Neural cell (in vitro differentiated cells): ENCODE measurements around the gene CEP20. TPM values are rescaled to one million over a fixed set of nuclear protein-coding genes. Genes with fewer than 3 reads are reported as not detected.
"Not testable (repeated sequence)": the region's sequence is repeated elsewhere in the genome, so short reads cannot be mapped to it uniquely, and the experiment has no call there.

Source experiments
- H2AFZ ChIP-seq: fragments of 200-600, 300-800 bp; sonication (generic), shearing (Covaris generic); 2 replicates; pipeline ENCODE4 v1.6.0; 2014; ENCODE audit warnings: low read depth, mild to moderate bottlenecking, antibody characterized with exemption, low read length, moderate library complexity
- H3F3A ChIP-seq: fragments of 200-600 bp; shearing (Covaris generic); 2 replicates; pipeline ENCODE4 v1.6.1; 2016; ENCODE audit warnings: mild to moderate bottlenecking, moderate library complexity, mixed read lengths, antibody characterized with exemption, low read length; ENCODE audit not compliant: insufficient read depth, poor library complexity, severe bottlenecking
- H3K27ac ChIP-seq: fragments of 200-600, 300-800 bp; sonication (generic), shearing (Covaris generic); 2 replicates; pipeline ENCODE4 v1.5.1; 2014; ENCODE audit warnings: mild to moderate bottlenecking, low read length, moderate library complexity
- H3K27me3 ChIP-seq: fragments of 300-800, 200-600 bp; sonication (generic), shearing (Covaris generic); 2 replicates; pipeline ENCODE4 v1.6.0; 2014; ENCODE audit warnings: mild to moderate bottlenecking, low read depth, low read length, moderate library complexity; ENCODE audit not compliant: insufficient read depth
- H3K36me3 ChIP-seq: fragments of 300-800, 200-600 bp; sonication (generic), shearing (Covaris generic); 2 replicates; pipeline ENCODE4 v1.5.1; 2014; ENCODE audit warnings: mild to moderate bottlenecking, antibody characterized with exemption, low read length, moderate library complexity; ENCODE audit not compliant: insufficient read depth
- H3K4me2 ChIP-seq: fragments of 300-800, 200-600 bp; sonication (generic), shearing (Covaris generic); 2 replicates; pipeline ENCODE4 v1.6.0; 2014; ENCODE audit warnings: mild to moderate bottlenecking, low read length
- H3K4me3 ChIP-seq: fragments of 300-800, 200-600 bp; sonication (generic), shearing (Covaris generic); 2 replicates; pipeline ENCODE4 v1.5.1; 2014; ENCODE audit warnings: mild to moderate bottlenecking, low read length, moderate library complexity
- H3K79me2 ChIP-seq: fragments of 200-600 bp; shearing (Covaris generic); replicated peaks from 2 replicates; pipeline ENCODE4 v1.6.0; 2014; ENCODE audit warnings: mild to moderate bottlenecking, low read length, moderate library complexity; ENCODE audit not compliant: insufficient read depth
- H3K9ac ChIP-seq: fragments of 300-800, 200-600 bp; sonication (generic), shearing (Covaris generic); 2 replicates; pipeline ENCODE4 v1.6.1; 2016; ENCODE audit warnings: mild to moderate bottlenecking, low read length, mixed read lengths
- H3K9me2 ChIP-seq: fragments of 200-600 bp; shearing (Covaris generic); 2 replicates; pipeline ENCODE4 v1.6.1; 2016; ENCODE audit warnings: mild to moderate bottlenecking, low read length, mixed read lengths; ENCODE audit not compliant: insufficient read depth
- H3K9me3 ChIP-seq: fragments of 200-600, 300-800 bp; sonication (generic), shearing (Covaris generic); 2 replicates; pipeline ENCODE4 v1.6.1; 2016; ENCODE audit warnings: mild to moderate bottlenecking, mixed run types, low read length, moderate library complexity, mixed read lengths
- H4K20me1 ChIP-seq: fragments of 200-600 bp; shearing (Covaris generic); 2 replicates; pipeline ENCODE4 v1.6.1; 2016; ENCODE audit warnings: mild to moderate bottlenecking, mixed run types; ENCODE audit not compliant: insufficient read depth
- CTCF ChIP-seq: fragments of 450-650 bp; IDR thresholded peaks from 2 replicates; pipeline ENCODE4 v1.5.1; 2014; ENCODE audit warnings: antibody characterized with exemption, mild to moderate bottlenecking, moderate library complexity; ENCODE audit not compliant: poor library complexity, severe bottlenecking
- EP300 ChIP-seq: fragments of 450-650 bp; conservative IDR thresholded peaks from 2 replicates; pipeline ENCODE4 v1.6.1; 2014; ENCODE audit warnings: antibody characterized with exemption, mild to moderate bottlenecking, moderate library complexity; ENCODE audit not compliant: poor library complexity, severe bottlenecking
- EZH2 ChIP-seq: fragments of 200-600, 300-800 bp; shearing (Covaris generic), sonication (generic); IDR thresholded peaks from 2 replicates; pipeline ENCODE4 v1.6.1; 2014; ENCODE audit warnings: antibody characterized with exemption, low read length, borderline replicate concordance, mild to moderate bottlenecking; ENCODE audit not compliant: insufficient read depth, poor library complexity, severe bottlenecking
- MXI1 ChIP-seq: fragments of 450-650 bp; conservative IDR thresholded peaks from 2 replicates; pipeline ENCODE4 v1.6.1; 2014; ENCODE audit warnings: antibody characterized with exemption, mild to moderate bottlenecking; ENCODE audit not compliant: poor library complexity, severe bottlenecking
- POLR2AphosphoS5 ChIP-seq: IDR thresholded peaks from 2 replicates; pipeline ENCODE4 v1.6.1; 2012
- RAD21 ChIP-seq: fragments of 450-650 bp; conservative IDR thresholded peaks from 2 replicates; pipeline ENCODE4 v1.6.1; 2014; ENCODE audit warnings: antibody characterized with exemption, mild to moderate bottlenecking, moderate library complexity
- REST ChIP-seq: IDR thresholded peaks from 2 replicates; pipeline ENCODE4 v1.6.1; 2012; ENCODE audit warnings: borderline replicate concordance
- SMC3 ChIP-seq: fragments of 450-650 bp; conservative IDR thresholded peaks from 2 replicates; pipeline ENCODE4 v1.6.1; 2014; ENCODE audit warnings: antibody characterized with exemption, mild to moderate bottlenecking, moderate library complexity; ENCODE audit not compliant: poor library complexity
- TAF1 ChIP-seq: IDR thresholded peaks from 2 replicates; pipeline ENCODE4 v1.6.1; 2012; ENCODE audit warnings: low read depth
- polyA plus RNA-seq: library from polyadenylated mRNA; depleted of rRNA; stranded (reverse); fragments of >200 nt; gene quantifications from 2 replicates; pipeline ENCODE4 v1.2.3, GENCODE V29; 2014

CEP20 gene
- polyA plus RNA-seq, 1 donor from 2014 or later = 59.7 TPM

- no peak overlapping the region for H3K27ac ChIP-seq
- H3K79me2 ChIP-seq = no peaks in the 10 kb centered on the region
- H3K9ac ChIP-seq = no peak overlapping the region
- H3K4me2 ChIP-seq = no peak overlapping the region
- H3K27me3 ChIP-seq = no peaks in the 10 kb centered on the region
- H4K20me1 ChIP-seq = no peaks in the 10 kb centered on the region
- H3K4me3 ChIP-seq = no peak overlapping the region
- no peaks in the 10 kb centered on the region for H3F3A ChIP-seq
- H3K9me2 ChIP-seq = no peaks in the 10 kb centered on the region
- H3K36me3 ChIP-seq = no peaks in the 10 kb centered on the region
- no peak overlapping the region for H2AFZ ChIP-seq
- H3K9me3 ChIP-seq = no peaks in the 10 kb centered on the region
- TF ChIP-seq SMC3 = no peak
- TF ChIP-seq REST = no peak
- TF ChIP-seq TAF1 = no peak
- no peak for TF ChIP-seq CTCF
- no peak for TF ChIP-seq EP300
- TF ChIP-seq RAD21 = no peak
- no peak for TF ChIP-seq EZH2
- TF ChIP-seq MXI1 = no peak
- TF ChIP-seq POLR2AphosphoS5 = no peak
Measured at GRCh38 chr16:15846510-15846909, 41.9 kb downstream of the CEP20 start.

GRCh38 chr16:15843635-15844279 is 44.6 kb downstream of the CEP20 start:
- TF ChIP-seq CTCF = no peak
- TF ChIP-seq POLR2AphosphoS5 = no peak
- no peak for TF ChIP-seq EP300
- TF ChIP-seq MXI1 = no peak
- TF ChIP-seq SMC3 = no peak
- TF ChIP-seq REST = no peak
- no peak for TF ChIP-seq TAF1
- no peak for TF ChIP-seq EZH2
- TF ChIP-seq RAD21 = no peak
- Histone ChIP-seq H3K27me3 (no peaks in the 10 kb centered on the region), H3K4me3 (no peak overlapping the region), H3K36me3 (no peaks in the 10 kb centered on the region), H3K79me2 (no peaks in the 10 kb centered on the region), H3K9me2 (no peaks in the 10 kb centered on the region), H3K4me2 (no peak overlapping the region), H3K27ac (no peak overlapping the region), H3K9ac (no peak overlapping the region), H3K9me3 (no peaks in the 10 kb centered on the region), H3F3A (no peaks in the 10 kb centered on the region), H2AFZ (no peak overlapping the region), H4K20me1 (no peaks in the 10 kb centered on the region)

GRCh38 chr16:15839204-15839603 is 49.2 kb downstream of the CEP20 start:
- H2AFZ ChIP-seq, H3K4me3 ChIP-seq, H3K27ac ChIP-seq, H3K79me2 ChIP-seq, H3K27me3 ChIP-seq, H3K4me2 ChIP-seq, H3K36me3 ChIP-seq, H3K9me3 ChIP-seq, H3K9me2 ChIP-seq, H4K20me1 ChIP-seq, H3F3A ChIP-seq, H3K9ac ChIP-seq: not testable (repeated sequence)
